Measurements from ENCODE around the gene ECHDC3.

- TF ChIP-seq HDGF (IDR thresholded peaks at IDR 0.05; ENCODE audit: borderline replicate concordance) (no peak), NFRKB (IDR thresholded peaks at IDR 0.05) (no peak), PKNOX1 (IDR thresholded peaks at IDR 0.05) (no peak), BHLHE40 (IDR thresholded peaks at IDR 0.05; ENCODE audit: borderline replicate concordance) (no peak), SUZ12 (IDR thresholded peaks at IDR 0.05) (no peak), LEF1 (IDR thresholded peaks at IDR 0.05; ENCODE audit: borderline replicate concordance) (no peak), SP1 (IDR thresholded peaks at IDR 0.05) (no peak), ARNT (IDR thresholded peaks at IDR 0.05) (no peak)
These were observed 12.4 kb downstream of the ECHDC3 start for GRCh38 chr10:11754620-11755019.
